Neutrophil (primary cell): ENCODE measurements around the gene HIPK2.

ENCODE experiments used
- H3K27ac ChIP-seq: fragments of 200-600 bp; sonication (generic); 2 replicates; pipeline ENCODE4 v1.5.1; 2016; ENCODE audit warnings: mild to moderate bottlenecking, moderate library complexity
- H3K27me3 ChIP-seq: fragments of 200-600 bp; sonication (generic); 2 replicates; pipeline ENCODE4 v1.6.0; 2016; ENCODE audit warnings: mild to moderate bottlenecking
- H3K36me3 ChIP-seq: fragments of 200-600 bp; sonication (generic); 2 replicates; pipeline ENCODE4 v1.5.1; 2017
- H3K4me1 ChIP-seq, 2 experiments: fragments of 200-600 bp in 1 of 2; sonication (generic) in 1 of 2; 1 replicate in 1 of 2; 2 replicates in 1 of 2; pipeline versions ENCODE4 v1.5.1 to v1.6.1; 2013 to 2016; ENCODE audit warnings: low read depth in 1 of 2, low read length in 1 of 2, mild to moderate bottlenecking in 1 of 2, moderate library complexity in 1 of 2; ENCODE audit not compliant: control insufficient read depth in 1 of 2, insufficient read depth in 1 of 2
- H3K4me3 ChIP-seq, 2 experiments: fragments of 200-600 bp in 1 of 2; sonication (generic) in 1 of 2; 1 replicate in 1 of 2; 2 replicates in 1 of 2; pipeline ENCODE4 v1.5.1; 2013 to 2016; ENCODE audit warnings: low read depth in 1 of 2, low read length in 1 of 2, mild to moderate bottlenecking in 1 of 2, moderate library complexity in 1 of 2
- H3K9me3 ChIP-seq: fragments of 200-600 bp; sonication (generic); 2 replicates; pipeline ENCODE4 v1.5.1; 2016
- TF ChIP-seq, protein P1 (sequence below): fragments of 200-600 bp; sonication (generic); IDR thresholded peaks from 2 replicates; pipeline ENCODE4 v1.5.1; 2016; ENCODE audit warnings: antibody characterized with exemption

Gene HIPK2

DNA sequence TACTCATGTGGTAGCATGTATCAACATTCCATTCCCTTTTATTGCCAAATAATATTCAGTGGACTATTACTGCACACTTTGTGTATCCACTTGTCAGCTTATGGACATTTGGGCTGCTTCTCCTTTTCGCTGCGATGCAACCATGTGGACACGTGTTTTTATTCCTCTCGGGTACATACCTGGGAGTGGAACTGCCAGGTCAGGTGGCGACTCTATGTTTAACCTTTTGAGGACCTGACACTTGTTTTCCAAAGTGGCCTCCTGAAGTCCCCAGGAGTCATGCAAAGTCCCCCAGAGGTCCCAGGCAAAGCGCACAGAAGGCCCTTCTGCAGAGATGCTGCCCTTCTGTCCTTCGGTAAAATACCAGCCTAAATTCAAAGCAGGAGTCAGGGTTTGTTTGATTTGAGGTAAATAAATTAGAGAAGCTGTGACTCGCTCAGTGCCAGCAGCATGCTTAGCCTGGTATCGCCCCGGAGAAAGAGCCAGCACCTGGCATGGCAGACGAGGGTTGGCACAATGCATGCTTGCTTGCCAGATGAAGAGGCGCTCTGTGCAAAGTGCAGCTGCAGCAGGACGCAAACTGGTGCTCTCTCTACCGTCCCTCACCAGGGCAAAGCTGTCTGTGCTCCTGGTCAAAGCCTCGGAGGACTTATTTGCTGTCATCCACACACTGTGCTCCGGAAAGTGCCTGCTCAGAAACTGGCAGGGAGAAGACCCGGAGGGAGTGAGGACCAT is 37.8 kb downstream of the HIPK2 start:
- no peaks in the 10 kb centered on the region for H3K9me3 ChIP-seq
- no peak overlapping the region for H3K4me3 ChIP-seq
- H3K36me3 ChIP-seq: no peaks in the 10 kb centered on the region
- TF ChIP-seq, protein P1, sequence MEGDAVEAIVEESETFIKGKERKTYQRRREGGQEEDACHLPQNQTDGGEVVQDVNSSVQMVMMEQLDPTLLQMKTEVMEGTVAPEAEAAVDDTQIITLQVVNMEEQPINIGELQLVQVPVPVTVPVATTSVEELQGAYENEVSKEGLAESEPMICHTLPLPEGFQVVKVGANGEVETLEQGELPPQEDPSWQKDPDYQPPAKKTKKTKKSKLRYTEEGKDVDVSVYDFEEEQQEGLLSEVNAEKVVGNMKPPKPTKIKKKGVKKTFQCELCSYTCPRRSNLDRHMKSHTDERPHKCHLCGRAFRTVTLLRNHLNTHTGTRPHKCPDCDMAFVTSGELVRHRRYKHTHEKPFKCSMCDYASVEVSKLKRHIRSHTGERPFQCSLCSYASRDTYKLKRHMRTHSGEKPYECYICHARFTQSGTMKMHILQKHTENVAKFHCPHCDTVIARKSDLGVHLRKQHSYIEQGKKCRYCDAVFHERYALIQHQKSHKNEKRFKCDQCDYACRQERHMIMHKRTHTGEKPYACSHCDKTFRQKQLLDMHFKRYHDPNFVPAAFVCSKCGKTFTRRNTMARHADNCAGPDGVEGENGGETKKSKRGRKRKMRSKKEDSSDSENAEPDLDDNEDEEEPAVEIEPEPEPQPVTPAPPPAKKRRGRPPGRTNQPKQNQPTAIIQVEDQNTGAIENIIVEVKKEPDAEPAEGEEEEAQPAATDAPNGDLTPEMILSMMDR: no peak
- H3K27ac ChIP-seq: peak overlapping the region; percentile 18
- H3K4me1 ChIP-seq: peaks cover 70 to 78% of the 10 kb centered on the region in 2 experiments
- no peaks in the 10 kb centered on the region for H3K27me3 ChIP-seq

DNA sequence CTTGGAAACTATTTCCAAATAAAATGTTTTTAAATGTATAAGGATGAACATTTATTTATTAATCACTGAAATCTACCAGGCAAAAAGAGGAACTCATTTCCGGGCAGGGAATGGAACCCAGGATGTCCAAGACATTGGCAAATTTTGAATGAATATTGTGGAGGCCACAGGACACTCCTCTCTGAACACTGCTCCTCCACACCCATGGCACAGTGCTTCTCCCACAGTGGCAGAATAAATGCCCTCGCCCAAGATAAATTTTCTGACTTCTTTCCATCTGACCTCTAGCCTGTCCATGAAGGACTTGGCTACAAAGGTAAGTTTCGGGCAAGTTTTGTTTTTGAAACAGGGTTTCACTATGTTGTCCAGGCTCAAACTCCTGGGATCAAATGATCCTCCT is 39.0 kb downstream of the HIPK2 start:
- H3K27ac ChIP-seq: peak overlapping the region; percentile 83
- no peaks in the 10 kb centered on the region for H3K36me3 ChIP-seq
- no peaks in the 10 kb centered on the region for H3K9me3 ChIP-seq
- TF ChIP-seq, protein P1: no peak
- H3K4me1 ChIP-seq: peaks cover 70 to 78% of the 10 kb centered on the region in 2 experiments
- H3K4me3 ChIP-seq: no peak overlapping the region
- no peaks in the 10 kb centered on the region for H3K27me3 ChIP-seq

DNA sequence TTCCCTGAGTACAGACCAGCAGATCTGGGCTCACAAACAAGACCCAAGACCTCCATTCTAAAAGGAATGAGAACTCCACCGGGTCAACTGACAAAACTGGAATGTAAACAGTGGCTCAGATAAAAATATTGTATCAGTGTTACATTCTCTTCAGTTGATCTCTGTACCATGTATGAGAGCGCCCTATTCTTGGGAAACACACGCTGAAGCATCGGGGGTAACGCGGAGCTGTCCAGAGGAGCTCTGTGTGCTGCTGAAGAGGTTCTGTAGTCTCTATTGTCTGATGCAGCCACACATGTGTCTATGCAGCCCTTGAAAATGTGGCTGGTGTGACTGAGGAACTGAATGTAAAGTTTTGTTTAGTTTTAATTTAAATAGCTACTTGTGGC is 39.7 kb downstream of the HIPK2 start:
- Histone ChIP-seq H3K4me1 (peaks cover 66 to 77% of the 10 kb centered on the region in 2 experiments), H3K27ac (peak overlapping the region; percentile 83)

DNA sequence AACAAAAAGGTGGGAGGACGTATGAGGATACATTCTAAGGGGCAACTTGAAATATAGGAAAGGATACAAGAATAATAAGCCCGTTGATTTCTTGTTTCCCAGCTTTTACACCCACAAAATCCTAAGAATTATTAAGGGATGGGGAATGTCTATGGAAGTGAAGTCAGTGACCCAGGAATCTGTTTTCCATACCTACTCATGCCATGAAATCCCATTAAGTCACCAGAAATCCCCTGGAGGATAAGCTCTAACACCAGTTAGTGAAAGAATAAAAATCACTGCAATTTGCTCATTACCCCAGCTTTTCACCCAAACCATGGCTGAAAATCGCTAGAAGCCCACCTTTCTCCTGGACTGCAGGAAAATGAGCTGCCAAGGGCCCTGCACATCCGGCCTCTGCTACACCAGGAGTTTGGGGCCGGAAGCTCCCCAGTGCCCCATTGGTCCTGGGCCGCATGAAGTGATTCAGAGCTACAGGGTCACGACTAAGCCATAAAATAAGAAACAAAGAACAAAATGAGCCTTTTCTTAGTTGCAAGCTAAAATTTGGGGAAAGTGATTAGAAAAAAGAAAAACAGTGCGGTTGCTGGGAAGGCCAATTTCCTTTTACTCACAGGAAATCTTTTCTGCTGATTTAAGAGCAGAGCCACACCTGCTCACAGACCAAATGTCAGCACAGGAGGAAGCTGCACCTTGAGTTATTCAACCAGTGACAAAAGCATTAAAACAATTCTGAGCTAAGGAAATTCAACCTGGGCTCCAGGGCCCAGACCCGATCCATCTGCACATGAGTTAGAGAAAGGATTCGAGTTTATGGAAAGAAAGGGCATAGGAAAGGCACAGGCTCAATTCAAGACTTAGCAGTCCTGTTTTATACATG is 40.3 kb downstream of the HIPK2 start:
- Histone ChIP-seq H3K4me1 (peaks cover 69 to 79% of the 10 kb centered on the region in 2 experiments), H3K27me3 (no peaks in the 10 kb centered on the region), H3K36me3 (no peaks in the 10 kb centered on the region), H3K27ac (peak overlapping the region; percentile 83), H3K9me3 (no peaks in the 10 kb centered on the region), H3K4me3 (no peak overlapping the region)
- TF ChIP-seq, protein P1: no peak

More for the DNA sequence above, 39.7 kb downstream of the HIPK2 start:
- no peaks in the 10 kb centered on the region for H3K9me3 ChIP-seq
- no peaks in the 10 kb centered on the region for H3K27me3 ChIP-seq
- H3K4me3 ChIP-seq: no peak overlapping the region
- TF ChIP-seq, protein P1: no peak
- H3K36me3 ChIP-seq: no peaks in the 10 kb centered on the region

DNA sequence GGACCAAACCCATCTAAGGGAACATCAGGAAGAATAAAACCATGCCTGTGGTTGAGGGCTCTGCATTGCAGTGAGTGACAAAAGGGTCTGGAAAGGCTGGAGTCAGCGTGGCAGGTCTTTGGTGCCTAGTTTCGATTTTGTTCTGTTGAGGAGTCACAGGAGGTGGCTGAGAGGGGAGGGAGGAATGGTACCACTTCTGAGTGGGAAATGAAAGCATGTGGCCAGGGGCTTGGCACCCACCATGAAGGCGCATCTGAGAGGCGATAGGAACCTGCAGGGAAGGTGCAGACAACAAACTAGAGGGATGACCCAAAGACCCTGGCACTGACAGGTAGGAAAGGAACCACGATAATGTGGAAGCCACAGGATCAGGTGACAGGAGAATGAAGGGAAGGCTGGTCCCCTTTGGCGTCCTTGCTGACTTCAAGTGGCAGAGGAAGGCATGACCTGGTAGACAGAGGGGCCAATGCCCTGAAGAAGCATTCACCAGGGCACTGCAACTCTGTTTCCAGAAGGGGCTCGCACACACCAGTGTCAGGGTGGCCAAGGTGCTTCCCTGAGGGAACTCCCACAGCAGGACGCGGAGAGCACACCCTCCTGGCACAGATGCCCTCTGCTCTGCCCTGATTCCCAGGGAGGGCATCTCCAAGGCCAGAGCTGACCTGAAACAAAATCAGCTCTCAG is 41.7 kb downstream of the HIPK2 start:
- TF ChIP-seq, protein P1: no peak
- H3K4me1 ChIP-seq: peaks cover 83 to 93% of the 10 kb centered on the region in 2 experiments

More for the DNA sequence above, 41.7 kb downstream of the HIPK2 start:
- no peaks in the 10 kb centered on the region for H3K9me3 ChIP-seq
- H3K27me3 ChIP-seq: no peaks in the 10 kb centered on the region
- H3K4me3 ChIP-seq: peak overlapping the region in 1 of 2 experiments; percentile 31
- no peaks in the 10 kb centered on the region for H3K36me3 ChIP-seq
- peak overlapping the region; percentile 83 for H3K27ac ChIP-seq
